ENCODE results near the gene SHC2. TPM values are rescaled to one million over a fixed set of nuclear protein-coding genes. Genes with fewer than 3 reads are reported as not detected.

The SHC2 gene
- total RNA-seq, 3 donors from 2014 or later, result 8.3 to 40.6 (median 21.8) TPM

DNA sequence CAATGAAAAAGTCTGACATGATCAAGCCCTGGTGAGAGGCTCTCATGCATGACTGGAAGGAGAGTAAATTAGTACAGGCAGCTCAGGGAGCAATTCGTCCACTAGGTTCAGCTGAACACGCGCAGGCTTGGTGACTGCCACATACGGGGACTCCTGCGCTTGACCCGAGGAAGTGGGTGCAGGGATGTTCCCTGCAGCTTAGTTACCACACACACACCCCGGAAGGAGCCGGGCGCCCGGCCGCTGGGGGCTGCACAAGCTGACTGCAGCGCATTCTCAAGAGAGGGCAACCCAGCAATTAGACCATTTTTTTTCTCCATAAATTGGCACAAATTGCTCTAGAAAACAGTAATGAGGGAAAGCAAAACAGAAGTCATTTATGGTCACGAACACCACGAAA, 93.3 kb downstream of the SHC2 start:
- Histone ChIP-seq H3K4me3 (no peak overlapping the region), H3K4me1 (peaks cover 0 to 4% of the 10 kb centered on the region in 2 donors), H3K27me3 (no peaks in the 10 kb centered on the region), H3K36me3 (no peaks in the 10 kb centered on the region), H3K9me3 (no peaks in the 10 kb centered on the region), H3K27ac (no peak overlapping the region)
- TF ChIP-seq, protein P1, sequence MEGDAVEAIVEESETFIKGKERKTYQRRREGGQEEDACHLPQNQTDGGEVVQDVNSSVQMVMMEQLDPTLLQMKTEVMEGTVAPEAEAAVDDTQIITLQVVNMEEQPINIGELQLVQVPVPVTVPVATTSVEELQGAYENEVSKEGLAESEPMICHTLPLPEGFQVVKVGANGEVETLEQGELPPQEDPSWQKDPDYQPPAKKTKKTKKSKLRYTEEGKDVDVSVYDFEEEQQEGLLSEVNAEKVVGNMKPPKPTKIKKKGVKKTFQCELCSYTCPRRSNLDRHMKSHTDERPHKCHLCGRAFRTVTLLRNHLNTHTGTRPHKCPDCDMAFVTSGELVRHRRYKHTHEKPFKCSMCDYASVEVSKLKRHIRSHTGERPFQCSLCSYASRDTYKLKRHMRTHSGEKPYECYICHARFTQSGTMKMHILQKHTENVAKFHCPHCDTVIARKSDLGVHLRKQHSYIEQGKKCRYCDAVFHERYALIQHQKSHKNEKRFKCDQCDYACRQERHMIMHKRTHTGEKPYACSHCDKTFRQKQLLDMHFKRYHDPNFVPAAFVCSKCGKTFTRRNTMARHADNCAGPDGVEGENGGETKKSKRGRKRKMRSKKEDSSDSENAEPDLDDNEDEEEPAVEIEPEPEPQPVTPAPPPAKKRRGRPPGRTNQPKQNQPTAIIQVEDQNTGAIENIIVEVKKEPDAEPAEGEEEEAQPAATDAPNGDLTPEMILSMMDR (IDR thresholded peaks at IDR 0.05), result no peak
- TF ChIP-seq POLR2AphosphoS5 (IDR thresholded peaks at IDR 0.05) (no peak), POLR2A (IDR thresholded peaks at IDR 0.05) (no peak)
- intact Hi-C loops (cut with DNase I; ENCODE audit: low total_unique reads), result no loop called here
- DNase-seq (ENCODE audit: low spot score in 2 of 2), result no peak

DNA sequence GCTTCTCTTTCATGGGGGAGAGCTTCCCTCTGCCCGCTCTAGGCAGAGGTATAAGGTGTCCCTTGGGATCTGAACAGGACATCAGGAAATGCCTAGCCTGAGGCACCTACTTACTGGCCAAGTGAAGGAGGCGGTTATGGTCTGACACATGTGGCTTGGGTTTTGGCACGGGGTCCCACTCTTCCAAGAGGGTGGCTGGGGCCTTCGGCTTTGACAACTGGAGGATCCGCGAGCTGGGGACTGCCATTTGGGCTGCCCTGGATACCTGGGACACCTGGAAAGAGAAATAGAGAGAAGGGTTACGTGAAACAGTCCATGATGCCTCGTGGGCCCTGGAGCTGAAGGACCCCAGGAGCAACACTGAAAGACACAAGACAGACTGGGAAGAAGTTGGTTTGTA, 93.9 kb downstream of the SHC2 start:
- Histone ChIP-seq H3K4me3 (no peak overlapping the region), H3K27me3 (no peaks in the 10 kb centered on the region), H3K36me3 (no peaks in the 10 kb centered on the region), H3K9me3 (no peaks in the 10 kb centered on the region), H3K4me1 (no peaks in the 10 kb centered on the region), H3K27ac (no peak overlapping the region)
- intact Hi-C loops (cut with DNase I; ENCODE audit: low total_unique reads), result no loop called here
- DNase-seq (ENCODE audit: low spot score in 2 of 2), result no peak
- TF ChIP-seq, protein P1 (IDR thresholded peaks at IDR 0.05), result no peak
- TF ChIP-seq POLR2AphosphoS5 (IDR thresholded peaks at IDR 0.05) (no peak), POLR2A (IDR thresholded peaks at IDR 0.05) (no peak)

Other genes starting within 250 kb of the SHC2 start
- gene PLPP2, start 169.6 kb downstream of the SHC2 start, total RNA-seq, result 100 to 1,000 TPM in 2 of 3 donors, under 1 TPM in 1; 0.48 to 166 (median 120) TPM
- 10 to 100 TPM in 2 of 3 donors, 1 to 10 TPM in 1; 5.4 to 17.0 (median 12.8) TPM for gene MIER2, start 116.2 kb downstream of the SHC2 start, total RNA-seq
- 1 to 10 TPM in 1 of 3 donors, under 1 TPM in 2; 0.29 to 2.6 (median 0.80) TPM for gene C2CD4C, start 51.9 kb downstream of the SHC2 start, total RNA-seq
- gene MADCAM1, start 35.5 kb upstream of the SHC2 start, total RNA-seq, result under 1 TPM in 1 of 3 donors, not detected in 2; 0.66 TPM
- gene TPGS1, start 46.5 kb upstream of the SHC2 start, total RNA-seq, result 10 to 100 TPM; 77.7 to 98.9 (median 77.7) TPM
- 10 to 100 TPM; 44.6 to 69.5 (median 49.3) TPM for gene CDC34, start 70.7 kb upstream of the SHC2 start, total RNA-seq
- 1 to 10 TPM in 1 of 3 donors, under 1 TPM in 1, not detected in 1; 0.33 to 1.1 TPM for gene GZMM, start 83.0 kb upstream of the SHC2 start, total RNA-seq
- 100 to 1,000 TPM; 270 to 515 (median 282) TPM for gene BSG, start 111.6 kb upstream of the SHC2 start, total RNA-seq
- gene HCN2, start 128.8 kb upstream of the SHC2 start, total RNA-seq, result under 1 TPM in 2 of 3 donors, not detected in 1; under 0.01 to 0.44 TPM
- gene POLRMT, start 172.5 kb upstream of the SHC2 start, total RNA-seq, result 10 to 100 TPM; 21.9 to 34.7 (median 28.2) TPM
- gene FGF22, start 178.8 kb upstream of the SHC2 start, total RNA-seq, result under 1 TPM in 2 of 3 donors, not detected in 1; 0.33 to 0.48 TPM
- gene RNF126, start 202.2 kb upstream of the SHC2 start, total RNA-seq, result 10 to 100 TPM; 41.1 to 46.5 (median 46.2) TPM
- gene FSTL3, start 215.4 kb upstream of the SHC2 start, total RNA-seq, result 100 to 1,000 TPM in 2 of 3 donors, 10 to 100 TPM in 1; 37.8 to 198 (median 111) TPM
- not detected for gene PRSS57, start 234.4 kb upstream of the SHC2 start, total RNA-seq
- gene PALM, start 247.9 kb upstream of the SHC2 start, total RNA-seq, result 10 to 100 TPM; 16.1 to 61.0 (median 35.1) TPM